Posterior vena cava (tissue), 2 donors: ENCODE measurements around the gene PPP5C. TPM values are rescaled to one million over a fixed set of nuclear protein-coding genes. Genes with fewer than 3 reads are reported as not detected.
A peak's percentile ranks its signal among the peaks of the same experiment; 100 is the strongest.
"Not testable (repeated sequence)": the region's sequence is repeated elsewhere in the genome, so short reads cannot be mapped to it uniquely, and the experiment has no call there.

ENCODE experiments used
- DNase-seq: peaks from one replicate; pipeline ENCODE4 v3.0.0-alpha.2; 2020; ENCODE audit warnings: low spot score
- intact Hi-C, 2 donors: fragments of 100-400 bp; cut with DNase I; formaldehyde crosslinking; loops; one replicate each; pipeline versions ENCODE4 v1.14.1 to v1.14.2; 2022 to 2023
- total RNA-seq, 2 donors: library from RNA; stranded (reverse); fragmentation: NEBNext Ultra II Directional; extraction: Animal tissue kit (Norgen Biotek cat#: 25700); gene quantifications; one replicate each; pipeline ENCODE4 v1.2.1, GENCODE V29; 2021
- donor health status: DM: yes; HTN: yes; CAD: no.
- donor health status: DM: yes; HTN: yes; CAD: no.

PPP5C gene
- total RNA-seq, 2 donors from 2014 or later = 44.3 to 46.8 TPM

GRCh38 chr19:46356149-46357055, 9.5 kb downstream of the PPP5C start:
- peak; percentile 59 for DNase-seq
- intact Hi-C loops = no loop called here

- DNase-seq = no peak
- intact Hi-C loops = no loop called here
These were observed 11.1 kb downstream of the PPP5C start for GRCh38 chr19:46357846-46358583.

DNA sequence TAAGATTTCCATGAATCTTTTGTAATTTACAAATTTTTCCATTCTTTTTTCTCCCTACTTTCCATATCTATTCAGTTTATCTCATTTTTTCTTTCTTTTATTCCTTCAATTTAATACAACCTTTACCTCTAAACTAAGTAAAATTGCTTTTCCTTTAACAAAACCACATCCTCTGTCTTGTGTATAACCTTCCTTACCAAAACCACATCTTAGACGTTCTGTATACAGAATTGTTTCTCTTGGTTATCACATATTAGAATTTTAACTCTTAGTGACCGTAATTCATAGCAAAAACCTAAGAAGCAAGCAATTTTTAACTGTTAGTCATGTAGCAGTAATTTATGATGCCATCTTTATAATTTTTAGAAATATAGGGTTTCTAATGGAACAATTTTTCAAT, 15.0 kb downstream of the PPP5C start:
- intact Hi-C loops = no loop called here
- DNase-seq = no peak

GRCh38 chr19:46364359-46364758, 17.5 kb downstream of the PPP5C start:
- intact Hi-C loops = no loop called here
- no peak for DNase-seq

- intact Hi-C loops = no loop called here
- DNase-seq = no peak
These were observed 18.7 kb downstream of the PPP5C start for GRCh38 chr19:46365561-46365960.

- intact Hi-C loops = no loop called here
- DNase-seq = no peak
These were observed 19.9 kb downstream of the PPP5C start for GRCh38 chr19:46366620-46367292.

DNA sequence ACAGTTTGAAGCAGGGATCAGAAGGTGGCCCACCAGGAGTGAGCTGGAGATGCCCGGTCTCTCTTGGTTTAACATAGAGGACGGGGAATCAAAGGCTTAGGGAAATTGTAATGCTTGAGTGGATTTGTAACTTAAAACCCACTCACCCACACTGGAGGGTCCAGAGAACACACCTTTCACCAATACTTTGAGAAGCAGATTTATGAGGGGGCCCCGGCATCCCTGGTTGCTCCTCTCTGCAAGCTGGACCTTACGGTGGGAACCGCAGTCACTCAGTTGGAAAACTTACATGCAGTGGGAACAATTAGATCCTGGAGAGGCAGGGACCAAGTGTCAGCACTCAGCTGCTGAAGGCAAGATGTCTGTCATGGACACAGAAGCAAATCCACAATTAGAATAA, 20.5 kb downstream of the PPP5C start:
- no peak for DNase-seq
- intact Hi-C loops = no loop called here

DNA sequence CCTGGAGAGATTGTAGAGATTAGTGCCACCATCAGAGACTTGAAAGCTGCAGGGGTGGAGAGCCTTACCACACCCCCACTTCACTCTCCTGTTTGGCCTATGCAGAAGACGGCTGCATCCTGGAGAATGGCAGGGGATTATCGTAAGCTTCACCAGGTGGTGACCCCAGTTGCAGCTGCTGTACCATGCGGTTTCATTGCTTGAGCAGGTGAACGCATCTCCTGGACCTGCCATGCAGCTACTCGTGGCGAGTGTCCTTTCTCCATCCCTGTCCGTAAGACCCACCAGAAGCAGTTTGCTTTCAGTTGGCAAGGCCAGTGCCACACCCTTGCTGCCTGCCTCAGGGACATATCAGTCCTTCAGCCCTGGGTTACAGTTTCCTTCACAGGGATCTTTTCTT, 21.2 kb downstream of the PPP5C start:
- peak; percentile 45 for DNase-seq
- intact Hi-C loops = no loop called here

DNA sequence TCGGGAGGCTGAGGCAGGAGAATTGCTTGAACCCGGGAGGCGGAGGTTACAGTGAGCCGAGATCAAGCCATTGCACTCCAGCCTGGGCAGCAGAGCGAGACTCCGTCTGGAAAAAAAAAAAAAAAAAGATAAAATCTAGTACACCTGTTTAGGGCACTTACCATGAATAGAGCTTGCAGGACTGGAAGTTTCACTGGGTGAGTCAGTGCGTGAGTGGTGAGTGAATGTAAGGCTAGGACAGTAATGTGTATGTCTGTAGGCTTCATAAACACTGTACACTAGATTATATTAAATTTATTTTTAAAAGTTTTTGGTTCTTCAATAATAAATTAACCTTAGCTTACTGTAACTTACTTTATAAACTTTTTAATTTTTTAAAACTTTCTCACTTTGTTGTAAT, 22.9 kb downstream of the PPP5C start:
- intact Hi-C loops = no loop called here
- no peak for DNase-seq

DNA sequence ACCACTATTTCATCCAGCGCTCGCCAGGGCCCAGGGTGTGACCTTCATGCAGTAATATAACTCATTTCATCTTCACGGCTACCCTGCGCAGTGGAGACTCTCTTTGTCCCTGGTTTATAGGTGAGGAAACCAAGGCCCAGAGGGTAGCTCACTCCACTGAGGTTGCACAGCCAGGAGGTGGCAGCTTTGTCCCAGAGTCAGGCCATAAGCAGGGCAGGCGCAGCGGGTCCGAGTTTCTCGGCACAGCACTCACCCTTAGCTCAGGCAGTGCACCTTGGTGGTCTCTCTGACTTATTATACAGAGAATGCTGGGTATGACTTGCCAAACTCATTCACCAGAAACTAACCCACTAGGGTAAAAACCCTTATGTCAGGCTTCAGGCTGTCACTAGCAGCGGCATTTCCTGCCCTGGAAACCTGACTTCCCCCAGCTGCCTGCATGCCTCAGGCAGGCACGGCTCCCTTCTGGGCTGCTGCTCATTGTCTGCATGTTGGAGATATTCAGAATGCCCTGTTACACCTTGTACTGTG, 24.5 kb downstream of the PPP5C start:
- intact Hi-C loops = no loop called here
- DNase-seq = peak; percentile 45

GRCh38 chr19:46372901-46373490, 26.1 kb downstream of the PPP5C start:
- peak; percentile 73 for DNase-seq
- intact Hi-C loops = no loop called here

DNA sequence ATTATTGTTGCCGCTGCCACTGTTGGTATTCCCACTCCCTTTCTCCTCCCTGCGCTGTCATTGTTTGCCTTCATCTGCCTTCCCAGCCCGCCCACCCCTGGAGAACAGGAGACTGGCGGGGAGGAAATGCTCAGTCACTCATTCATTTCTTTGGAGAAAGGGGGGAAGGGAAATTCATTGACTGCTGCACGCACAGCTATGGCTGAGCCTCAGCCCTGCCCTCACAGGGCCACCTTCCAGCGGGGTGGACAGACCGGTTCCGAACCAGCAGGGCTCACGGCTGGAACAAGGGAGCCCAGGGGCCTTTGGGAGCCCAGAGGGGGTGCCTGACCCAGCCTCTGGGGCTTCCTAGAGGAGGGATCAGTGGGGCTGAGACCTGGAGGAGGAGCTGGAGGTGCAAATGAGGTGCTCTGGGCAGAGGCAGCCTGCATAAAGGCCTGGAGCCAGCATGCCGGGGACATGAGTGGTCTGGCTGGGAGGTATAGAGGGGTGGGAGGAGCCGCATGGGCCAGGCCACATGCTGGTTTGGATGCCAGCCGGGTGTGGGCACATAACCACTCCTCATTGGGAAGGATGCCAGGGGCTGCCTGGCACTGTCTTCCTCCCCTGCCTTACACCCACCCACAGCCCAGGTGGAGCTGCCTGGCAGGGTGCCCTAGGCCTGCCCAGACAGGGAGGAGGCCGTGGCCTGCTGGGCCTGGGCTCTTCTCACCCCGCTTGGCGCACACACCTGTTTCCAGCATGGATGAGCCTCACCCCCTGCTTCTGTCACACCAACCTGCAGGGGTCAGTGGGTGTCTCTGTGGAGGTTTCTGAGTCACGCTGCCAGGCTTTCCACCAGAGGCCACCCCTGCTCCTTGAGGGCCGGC, 26.8 kb downstream of the PPP5C start:
- DNase-seq = peak; percentile 72

GRCh38 chr19:46374536-46375475, 27.9 kb downstream of the PPP5C start:
- DNase-seq = peak; percentile 71
- intact Hi-C loops = no loop called here

More for the DNA sequence above, 26.8 kb downstream of the PPP5C start:
- intact Hi-C loops = no loop called here

DNA sequence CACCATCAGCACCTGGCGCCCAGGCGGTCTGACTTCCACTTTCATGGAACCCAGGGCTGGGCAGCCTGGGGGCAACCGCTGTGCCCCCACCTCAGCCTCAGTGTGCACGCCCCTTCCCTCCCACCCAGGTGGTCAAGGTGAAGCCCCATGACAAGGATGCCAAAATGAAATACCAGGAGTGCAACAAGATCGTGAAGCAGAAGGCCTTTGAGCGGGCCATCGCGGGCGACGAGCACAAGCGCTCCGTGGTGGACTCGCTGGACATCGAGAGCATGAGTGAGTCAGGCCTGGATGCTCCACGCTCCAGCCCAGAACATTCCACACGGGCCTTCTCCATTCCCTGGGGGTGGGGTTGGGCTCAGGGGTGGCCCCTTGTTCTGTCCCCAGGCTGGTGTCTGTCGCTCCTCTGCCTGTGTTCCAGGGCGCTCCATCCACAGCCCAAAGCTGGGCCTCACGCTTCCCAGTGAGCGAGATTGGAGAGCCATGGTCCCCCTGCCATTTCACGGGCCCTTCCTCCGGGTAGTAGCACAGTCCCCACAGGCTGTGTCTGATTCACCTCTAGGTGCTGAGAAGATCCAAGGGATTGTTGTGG, 28.7 kb downstream of the PPP5C start:
- intact Hi-C loops = not testable (repeated sequence)
- peak; percentile 70 for DNase-seq

GRCh38 chr19:46376241-46377153, 29.6 kb downstream of the PPP5C start:
- intact Hi-C loops = no loop called here
- peak; percentile 73 for DNase-seq

GRCh38 chr19:46378268-46378667, 31.4 kb downstream of the PPP5C start:
- no peak for DNase-seq
- intact Hi-C loops = no loop called here
